ENCODE measurements around the gene KRTAP10-12. TPM values are rescaled to one million over a fixed set of nuclear protein-coding genes. Genes with fewer than 3 reads are reported as not detected.

KRTAP10-12 gene
- total and polyA plus RNA-seq, 3 donors from 2014 or later = not detected

- Histone ChIP-seq H3K36me3 (ENCODE audit: low read depth, missing control alignments) (no peaks in the 10 kb centered on the region), H3K27me3 (no peaks in the 10 kb centered on the region)
Measured at GRCh38 chr21:44714905-44715304, 17.9 kb downstream of the KRTAP10-12 start.

GRCh38 chr21:44716984-44717383, 20.0 kb downstream of the KRTAP10-12 start:
- no peak for TF ChIP-seq POLR2A (IDR thresholded peaks at IDR 0.05)
- no peak for TF ChIP-seq CTCF (IDR thresholded peaks at IDR 0.05)
- Histone ChIP-seq H3K36me3 (ENCODE audit: low read depth, missing control alignments) (no peaks in the 10 kb centered on the region), H3K27ac (no peak overlapping the region), H3K9me3 (no peaks in the 10 kb centered on the region), H3K4me1 (no peaks in the 10 kb centered on the region), H3K27me3 (no peaks in the 10 kb centered on the region), H3K4me3 (no peak overlapping the region)
- no peak for DNase-seq
- intact Hi-C loops (cut with DNase I; ENCODE audit: low total_unique reads) = no loop called here

More at GRCh38 chr21:44714905-44715304, 17.9 kb downstream of the KRTAP10-12 start:
- intact Hi-C loops (cut with DNase I; ENCODE audit: low total_unique reads) = no loop called here
- H3K27ac ChIP-seq = no peak overlapping the region
- H3K9me3 ChIP-seq = no peaks in the 10 kb centered on the region
- DNase-seq = no peak
- no peak overlapping the region for H3K4me3 ChIP-seq
- TF ChIP-seq CTCF (IDR thresholded peaks at IDR 0.05) (no peak), POLR2A (IDR thresholded peaks at IDR 0.05) (no peak)
- H3K4me1 ChIP-seq = peaks cover 5% of the 10 kb centered on the region
- 26 to 44% methylated on average over 8 of the region's 8 CpGs for WGBS, 2 donors

DNA sequence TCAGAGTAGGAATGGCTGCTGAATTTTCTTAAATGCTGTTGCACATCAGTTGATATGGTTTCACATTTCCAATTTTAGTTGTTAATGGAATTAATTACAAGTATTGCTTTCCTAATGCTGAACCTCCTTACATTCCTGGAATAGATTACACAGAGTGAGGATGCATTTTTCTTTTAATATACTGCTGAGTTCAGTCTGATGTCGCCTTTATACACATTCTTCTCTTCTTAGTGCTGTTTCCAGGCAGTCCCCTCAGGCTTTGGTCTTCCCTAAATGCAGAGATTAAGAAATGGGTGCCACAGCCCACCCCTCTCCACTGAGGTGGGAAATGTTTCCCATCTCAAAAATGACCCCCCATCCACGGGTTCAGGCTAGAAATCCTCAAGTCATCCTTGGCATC, 21.1 kb downstream of the KRTAP10-12 start:
- no peaks in the 10 kb centered on the region for H3K27me3 ChIP-seq
- H3K4me1 ChIP-seq = peaks cover 4% of the 10 kb centered on the region
- H3K27ac ChIP-seq = no peak overlapping the region
- TF ChIP-seq POLR2A (IDR thresholded peaks at IDR 0.05) (no peak), CTCF (IDR thresholded peaks at IDR 0.05) (no peak)
- intact Hi-C loops (cut with DNase I; ENCODE audit: low total_unique reads) = no loop called here
- H3K4me3 ChIP-seq = no peak overlapping the region
- no peaks in the 10 kb centered on the region for H3K36me3 ChIP-seq (ENCODE audit: low read depth, missing control alignments)
- WGBS, 2 donors = 30 to 51% methylated on average over 2 of the region's 2 CpGs
- H3K9me3 ChIP-seq = no peaks in the 10 kb centered on the region
- DNase-seq = no peak

GRCh38 chr21:44718571-44718970, 21.6 kb downstream of the KRTAP10-12 start:
- WGBS, 2 donors = 71 to 75% methylated on average over 5 to 6 of the region's 6 CpGs
- no peak for DNase-seq
- Histone ChIP-seq H3K4me3 (no peak overlapping the region), H3K27ac (no peak overlapping the region), H3K36me3 (ENCODE audit: low read depth, missing control alignments) (no peaks in the 10 kb centered on the region), H3K9me3 (no peaks in the 10 kb centered on the region), H3K27me3 (no peaks in the 10 kb centered on the region), H3K4me1 (peaks cover 7% of the 10 kb centered on the region)
- no peak for TF ChIP-seq POLR2A (IDR thresholded peaks at IDR 0.05)
- no peak for TF ChIP-seq CTCF (IDR thresholded peaks at IDR 0.05)
- intact Hi-C loops (cut with DNase I; ENCODE audit: low total_unique reads) = no loop called here

DNA sequence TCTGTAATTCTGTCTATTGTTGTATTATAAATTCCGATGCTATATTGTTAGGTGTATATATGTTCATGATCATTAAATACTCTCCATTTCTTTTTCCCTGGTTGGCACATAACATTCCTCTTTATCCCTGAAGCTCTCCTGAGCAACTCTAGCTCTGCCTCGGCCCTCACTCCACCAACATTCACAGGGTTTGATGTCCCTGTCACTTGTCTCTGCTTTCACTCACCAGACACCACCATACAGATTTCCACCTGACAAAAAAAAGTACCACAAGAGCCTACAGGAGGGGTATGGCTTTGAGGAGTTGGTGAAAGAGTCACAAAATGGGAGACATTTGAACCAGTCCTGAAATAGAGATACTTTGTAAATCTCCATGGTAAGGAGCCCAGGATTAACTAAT, 23.2 kb downstream of the KRTAP10-12 start:
- no peaks in the 10 kb centered on the region for H3K36me3 ChIP-seq (ENCODE audit: low read depth, missing control alignments)
- peaks cover 12% of the 10 kb centered on the region for H3K4me1 ChIP-seq
- no peak overlapping the region for H3K4me3 ChIP-seq
- intact Hi-C loops (cut with DNase I; ENCODE audit: low total_unique reads) = no loop called here
- H3K27me3 ChIP-seq = no peaks in the 10 kb centered on the region
- 89 to 94% methylated on average over 2 of the region's 2 CpGs for WGBS, 2 donors
- no peaks in the 10 kb centered on the region for H3K9me3 ChIP-seq
- TF ChIP-seq CTCF (IDR thresholded peaks at IDR 0.05) (no peak), POLR2A (IDR thresholded peaks at IDR 0.05) (no peak)
- DNase-seq = no peak
- H3K27ac ChIP-seq = no peak overlapping the region

Data from testis (tissue), 3 donors.